Measurements from ENCODE around the gene CD48. TPM values are rescaled to one million over a fixed set of nuclear protein-coding genes. Genes with fewer than 3 reads are reported as not detected.

The CD48 gene
- total and polyA plus RNA-seq, 2 of the 4 experiments (the other 2 are of a cell fraction) = not detected

GRCh38 chr1:160741092-160741501, 29.5 kb upstream of the CD48 start:
- BruUV-seq (replicated peaks) = no TSS peak
- CTCF ChIA-PET = no interaction called here
- DNase-seq (no peak), ATAC-seq (ENCODE audit: low read depth) (no peak)
- Histone ChIP-seq H3K9me1 (ENCODE audit: insufficient read depth, low read length) (no peaks in the 10 kb centered on the region), H3K14ac (replicated peaks; ENCODE audit: low read depth, low read length) (no peak overlapping the region), H3K4me2 (ENCODE audit: low read depth, low read length) (no peak overlapping the region), H2BK15ac (ENCODE audit: low read depth, low read length) (no peak overlapping the region), H3K36me3 (ENCODE audit: control insufficient read depth, insufficient read depth, low read length) (no peaks in the 10 kb centered on the region), H3K27me3 (ENCODE audit: control insufficient read depth, insufficient read depth, low read length) (no peaks in the 10 kb centered on the region; the same call in 1 of the 2 replicates), H2BK20ac (ENCODE audit: low read depth, low read length) (no peak overlapping the region), H3K4me1 (ENCODE audit: control insufficient read depth, insufficient read depth, low read length) (no peaks in the 10 kb centered on the region), H3K56ac (ENCODE audit: extremely low read depth, insufficient read depth, low read length) (no peak overlapping the region), H4K91ac (ENCODE audit: insufficient read depth, low read depth, low read length) (no peak overlapping the region), H4K20me1 (ENCODE audit: insufficient read depth, low read length) (no peaks in the 10 kb centered on the region), H3K18ac (ENCODE audit: low read depth, low read length) (no peak overlapping the region), H3K23ac (ENCODE audit: low read depth, low read length) (no peak overlapping the region), H3K4me3 (ENCODE audit: insufficient read depth, low read depth, low read length) (no peak overlapping the region), H2BK120ac (ENCODE audit: low read depth, low read length) (no peak overlapping the region), H3K4ac (ENCODE audit: low read depth, low read length) (no peak overlapping the region), H3K9ac (ENCODE audit: low read depth, low read length) (no peak overlapping the region), H3K79me1 (ENCODE audit: low read depth in 1 of 2, low read length in 2 of 2) (no peaks in the 10 kb centered on the region), H2AK5ac (ENCODE audit: low read depth, low read length) (no peak overlapping the region), H4K8ac (ENCODE audit: low read depth in 2 of 2, low read length in 2 of 2) (no peak overlapping the region), H2BK5ac (ENCODE audit: low read depth, low read length, poor library complexity, severe bottlenecking) (no peak overlapping the region), H3K9me3 (ENCODE audit: control insufficient read depth, insufficient read depth, low read length) (no peaks in the 10 kb centered on the region), H3K27ac (ENCODE audit: insufficient read depth, low read length) (no peak overlapping the region), H2AFZ (replicated peaks; ENCODE audit: low read length, poor library complexity) (no peak overlapping the region), H2AK9ac (replicated peaks; ENCODE audit: low read depth, low read length, poor library complexity) (no peak overlapping the region), H4K5ac (ENCODE audit: low read depth, low read length) (no peak overlapping the region)
- intact Hi-C loops (cut with micrococcal nuclease) = no loop called here
- TF ChIP-seq FOS (IDR thresholded peaks at IDR 0.05; ENCODE audit: low read depth, low read length) (no peak), MAZ (IDR thresholded peaks at IDR 0.05; ENCODE audit: borderline replicate concordance, low read depth, low read length) (no peak)
- dilution Hi-C loops (cut with HindIII; ENCODE audit: low sequenced_read_pairs, unreplicated experiment) = no loop called here
- POLR2A ChIA-PET (ENCODE audit: unreplicated experiment) = no interaction called here
- in situ Hi-C loops (cut with MboI; ENCODE audit: low sequenced_read_pairs) = no loop called here
- WGBS, 2 experiments (ENCODE audit: extremely low coverage in 2 of 2, insufficient read length in 1 of 2) = no CpG with 5 or more reads among the region's 4 CpGs
